GM12878 (cell line): ENCODE measurements around the gene CRIM1. TPM values are rescaled to one million over a fixed set of nuclear protein-coding genes. Genes with fewer than 3 reads are reported as not detected.

Experiments used
- CREM ChIP-seq: IDR thresholded peaks from 2 replicates; pipeline ENCODE4 v1.6.1; 2014; ENCODE audit warnings: antibody characterized with exemption, low read depth
- HCFC1 ChIP-seq: fragments of 150-350 bp; IDR thresholded peaks from 2 replicates; pipeline ENCODE4 v1.6.1; 2014; ENCODE audit warnings: low read length
- KAT2A ChIP-seq: conservative IDR thresholded peaks from 2 replicates; pipeline ENCODE4 v1.6.1; 2011; ENCODE audit warnings: low read depth, low read length; ENCODE audit not compliant: control insufficient read depth
- RCOR1 ChIP-seq: conservative IDR thresholded peaks from 2 replicates; pipeline ENCODE4 v1.6.1; 2012; ENCODE audit warnings: low read depth, low read length, improper control_type of control experiment
- ZBTB11 ChIP-seq: fragments of 450-650 bp; formaldehyde crosslinking; IDR thresholded peaks from 2 replicates; pipeline ENCODE4 v1.5.0; 2022; ENCODE audit warnings: mild to moderate bottlenecking, missing genetic modification characterization
- polyA plus RNA-seq, 11 experiments: library from polyadenylated mRNA; depleted of rRNA in 4 of 11; unstranded in 6 of 11; stranded (reverse) in 5 of 11; fragments of >200 nt; fragmentation: Nextera tagmentation in 4 of 11; fragmentation: Illumina TruSeq in 1 of 11; extraction: Ambion mirVana in 4 of 11; extraction: Trizol in 1 of 11; gene quantifications; 1 replicate in 1 of 11; 2 replicates in 10 of 11; pipeline versions ENCODE4 v1.2.1 to v1.2.3, GENCODE V29; 2011 to 2016; ENCODE audit warnings: inconsistent platforms in 2 of 11, missing spikeins in 2 of 11, low read depth in 1 of 11
- total RNA-seq, 4 experiments: library from RNA; depleted of rRNA in 3 of 4; stranded (reverse); fragments of >200 nt in 3 of 4; fragmentation: Illumina TruSeq in 1 of 4; extraction: Trizol in 1 of 4; gene quantifications; 2 replicates each; pipeline versions ENCODE4 v1.2.1 to v1.2.3, GENCODE V29; 2013 to 2021
- TF ChIP-seq, protein P1 (sequence below): IDR thresholded peaks from 2 replicates; pipeline ENCODE4 v1.6.1; 2012; ENCODE audit warnings: improper control_type of control experiment, low read depth, low read length; ENCODE audit not compliant: insufficient replicate concordance

CRIM1 gene
- total and polyA plus RNA-seq, 10 of the 15 experiments (the other 5 are each of a cell fraction or from before 2014, with no cell fraction given), result 0.42 to 7.4 (median 3.1) TPM

DNA sequence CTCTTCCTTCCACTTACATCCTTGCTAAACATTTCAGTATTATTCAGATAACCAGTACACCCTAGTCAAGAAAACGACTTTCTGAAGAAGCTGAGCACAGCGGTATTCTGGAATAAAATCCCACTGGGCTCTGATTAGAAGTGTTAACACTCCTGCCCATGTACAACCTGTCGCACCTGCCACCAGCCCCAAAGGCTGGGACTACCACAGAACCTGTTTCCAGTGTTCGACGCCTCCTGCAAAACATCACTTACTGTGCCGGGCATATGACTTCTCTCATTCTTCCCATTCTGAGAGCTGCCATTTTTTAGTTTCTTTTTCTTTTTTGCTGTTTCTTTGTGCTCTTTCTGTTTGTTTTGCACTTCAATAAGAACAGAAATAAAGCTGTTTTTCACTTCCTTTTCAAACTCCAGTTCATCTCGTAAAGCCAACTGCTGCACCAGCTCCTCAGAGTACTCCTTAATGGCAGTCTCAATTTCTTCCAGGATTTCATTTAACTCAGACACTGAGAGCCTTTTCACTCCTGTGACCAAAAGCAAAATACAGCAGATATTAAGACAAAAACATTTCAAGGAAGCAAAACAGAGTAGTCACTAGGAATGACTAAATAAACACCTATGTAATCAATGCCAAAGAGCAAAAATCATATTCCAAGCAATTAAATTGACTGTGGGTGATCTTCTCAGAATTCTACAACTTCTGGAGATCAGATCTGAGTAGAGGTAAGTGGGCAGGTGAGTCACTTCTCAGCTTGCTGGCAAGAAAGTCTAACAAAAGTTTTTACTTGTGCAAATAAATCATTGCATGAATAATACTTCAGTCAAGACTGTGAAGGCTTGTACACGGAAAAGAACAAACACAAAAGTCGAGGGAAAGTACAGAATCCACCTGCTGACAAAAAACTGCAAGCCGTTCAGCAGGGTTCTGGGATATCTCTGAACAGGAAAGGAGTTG lies 223.0 kb downstream of the CRIM1 start (continued):
- TF ChIP-seq, protein P1, sequence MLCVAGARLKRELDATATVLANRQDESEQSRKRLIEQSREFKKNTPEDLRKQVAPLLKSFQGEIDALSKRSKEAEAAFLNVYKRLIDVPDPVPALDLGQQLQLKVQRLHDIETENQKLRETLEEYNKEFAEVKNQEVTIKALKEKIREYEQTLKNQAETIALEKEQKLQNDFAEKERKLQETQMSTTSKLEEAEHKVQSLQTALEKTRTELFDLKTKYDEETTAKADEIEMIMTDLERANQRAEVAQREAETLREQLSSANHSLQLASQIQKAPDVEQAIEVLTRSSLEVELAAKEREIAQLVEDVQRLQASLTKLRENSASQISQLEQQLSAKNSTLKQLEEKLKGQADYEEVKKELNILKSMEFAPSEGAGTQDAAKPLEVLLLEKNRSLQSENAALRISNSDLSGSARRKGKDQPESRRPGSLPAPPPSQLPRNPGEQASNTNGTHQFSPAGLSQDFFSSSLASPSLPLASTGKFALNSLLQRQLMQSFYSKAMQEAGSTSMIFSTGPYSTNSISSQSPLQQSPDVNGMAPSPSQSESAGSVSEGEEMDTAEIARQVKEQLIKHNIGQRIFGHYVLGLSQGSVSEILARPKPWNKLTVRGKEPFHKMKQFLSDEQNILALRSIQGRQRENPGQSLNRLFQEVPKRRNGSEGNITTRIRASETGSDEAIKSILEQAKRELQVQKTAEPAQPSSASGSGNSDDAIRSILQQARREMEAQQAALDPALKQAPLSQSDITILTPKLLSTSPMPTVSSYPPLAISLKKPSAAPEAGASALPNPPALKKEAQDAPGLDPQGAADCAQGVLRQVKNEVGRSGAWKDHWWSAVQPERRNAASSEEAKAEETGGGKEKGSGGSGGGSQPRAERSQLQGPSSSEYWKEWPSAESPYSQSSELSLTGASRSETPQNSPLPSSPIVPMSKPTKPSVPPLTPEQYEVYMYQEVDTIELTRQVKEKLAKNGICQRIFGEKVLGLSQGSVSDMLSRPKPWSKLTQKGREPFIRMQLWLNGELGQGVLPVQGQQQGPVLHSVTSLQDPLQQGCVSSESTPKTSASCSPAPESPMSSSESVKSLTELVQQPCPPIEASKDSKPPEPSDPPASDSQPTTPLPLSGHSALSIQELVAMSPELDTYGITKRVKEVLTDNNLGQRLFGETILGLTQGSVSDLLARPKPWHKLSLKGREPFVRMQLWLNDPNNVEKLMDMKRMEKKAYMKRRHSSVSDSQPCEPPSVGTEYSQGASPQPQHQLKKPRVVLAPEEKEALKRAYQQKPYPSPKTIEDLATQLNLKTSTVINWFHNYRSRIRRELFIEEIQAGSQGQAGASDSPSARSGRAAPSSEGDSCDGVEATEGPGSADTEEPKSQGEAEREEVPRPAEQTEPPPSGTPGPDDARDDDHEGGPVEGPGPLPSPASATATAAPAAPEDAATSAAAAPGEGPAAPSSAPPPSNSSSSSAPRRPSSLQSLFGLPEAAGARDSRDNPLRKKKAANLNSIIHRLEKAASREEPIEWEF, result no peak
- TF ChIP-seq ZBTB11 (CRISPR knock-in tag), result no peak
- no peak for TF ChIP-seq CREM
- TF ChIP-seq KAT2A, result no peak
- TF ChIP-seq RCOR1, result no peak
- TF ChIP-seq HCFC1, result no peak
